Measurements from ENCODE around the gene LRRIQ4.

GRCh38 chr3:169879845-169880575 is 67.3 kb downstream of the LRRIQ4 start:
- no peak for TF ChIP-seq CTCF (IDR thresholded peaks at IDR 0.05; ENCODE audit: low read depth, low read length, missing input control)
- TF ChIP-seq JUND (IDR thresholded peaks at IDR 0.05) = no peak
- TF ChIP-seq YY1 (IDR thresholded peaks at IDR 0.05) = no peak
- no peak for TF ChIP-seq TAF1 (conservative IDR thresholded peaks at IDR 0.05)
- TF ChIP-seq RAD21 (IDR thresholded peaks at IDR 0.05) = no peak
- no peak for TF ChIP-seq MAX (IDR thresholded peaks at IDR 0.05)
- no peak for TF ChIP-seq REST (IDR thresholded peaks at IDR 0.05)
- no peak for TF ChIP-seq EGR1 (IDR thresholded peaks at IDR 0.05; ENCODE audit: low read depth in 2 of 2)
- TF ChIP-seq SP1 (IDR thresholded peaks at IDR 0.05) = no peak
- no peak for TF ChIP-seq ATF3 (IDR thresholded peaks at IDR 0.05)
- no peak for TF ChIP-seq HNF4A (conservative IDR thresholded peaks at IDR 0.05)
- TF ChIP-seq GABPA (IDR thresholded peaks at IDR 0.05 in 1 of 2, conservative IDR thresholded peaks at IDR 0.05 in 1 of 2) = no peak

Data from liver (tissue), 3 donors.